ENCODE measurements around the gene LACC1.

The LACC1 gene

GRCh38 chr13:43910856-43911255 lies 31.2 kb downstream of the LACC1 start:
- Histone ChIP-seq H3K27me3 (replicated peaks; ENCODE audit: control insufficient read depth, insufficient read depth, low read length) (no peaks in the 10 kb centered on the region; the same call in 1 of the 2 replicates), H3K4me3 (replicated peaks; ENCODE audit: low read depth, low read length) (no peak overlapping the region), H3K36me3 (ENCODE audit: control insufficient read depth, insufficient read depth, low read length) (no peaks in the 10 kb centered on the region)
- TF ChIP-seq CTCF (IDR thresholded peaks at IDR 0.05; ENCODE audit: insufficient read depth, low read length, poor library complexity, severe bottlenecking), result no peak
- no peak for DNase-seq (ENCODE audit: extremely low read depth, insufficient read length)

- TF ChIP-seq CTCF (IDR thresholded peaks at IDR 0.05; ENCODE audit: insufficient read depth, low read length, poor library complexity, severe bottlenecking), result no peak
Measured at GRCh38 chr13:43911278-43911677, 31.6 kb downstream of the LACC1 start.

GRCh38 chr13:43911871-43912270 lies 32.2 kb downstream of the LACC1 start:
- TF ChIP-seq CTCF (IDR thresholded peaks at IDR 0.05; ENCODE audit: insufficient read depth, low read length, poor library complexity, severe bottlenecking), result no peak
- no peaks in the 10 kb centered on the region for H3K36me3 ChIP-seq (ENCODE audit: control insufficient read depth, insufficient read depth, low read length)
- no peak for DNase-seq (ENCODE audit: extremely low read depth, insufficient read length)
- no peak overlapping the region for H3K4me3 ChIP-seq (replicated peaks; ENCODE audit: low read depth, low read length)
- H3K27me3 ChIP-seq (replicated peaks; ENCODE audit: control insufficient read depth, insufficient read depth, low read length), result no peaks in the 10 kb centered on the region; the same call in 1 of the 2 replicates

More at GRCh38 chr13:43911278-43911677, 31.6 kb downstream of the LACC1 start:
- Histone ChIP-seq H3K4me3 (replicated peaks; ENCODE audit: low read depth, low read length) (no peak overlapping the region), H3K27me3 (replicated peaks; ENCODE audit: control insufficient read depth, insufficient read depth, low read length) (no peaks in the 10 kb centered on the region; the same call in 1 of the 2 replicates), H3K36me3 (ENCODE audit: control insufficient read depth, insufficient read depth, low read length) (no peaks in the 10 kb centered on the region)
- no peak for DNase-seq (ENCODE audit: extremely low read depth, insufficient read length)

GRCh38 chr13:43915451-43915850 lies 35.7 kb downstream of the LACC1 start:
- no peak for DNase-seq (ENCODE audit: extremely low read depth, insufficient read length)
- Histone ChIP-seq H3K36me3 (ENCODE audit: control insufficient read depth, insufficient read depth, low read length) (no peaks in the 10 kb centered on the region), H3K27me3 (replicated peaks; ENCODE audit: control insufficient read depth, insufficient read depth, low read length) (no peaks in the 10 kb centered on the region; the same call in 1 of the 2 replicates), H3K4me3 (replicated peaks; ENCODE audit: low read depth, low read length) (no peak overlapping the region)
- TF ChIP-seq CTCF (IDR thresholded peaks at IDR 0.05; ENCODE audit: insufficient read depth, low read length, poor library complexity, severe bottlenecking), result no peak

GRCh38 chr13:43916828-43917227 lies 37.1 kb downstream of the LACC1 start:
- Histone ChIP-seq H3K4me3 (replicated peaks; ENCODE audit: low read depth, low read length) (no peak overlapping the region), H3K36me3 (ENCODE audit: control insufficient read depth, insufficient read depth, low read length) (no peaks in the 10 kb centered on the region), H3K27me3 (replicated peaks; ENCODE audit: control insufficient read depth, insufficient read depth, low read length) (peaks cover 2% of the 10 kb centered on the region)
- TF ChIP-seq CTCF (IDR thresholded peaks at IDR 0.05; ENCODE audit: insufficient read depth, low read length, poor library complexity, severe bottlenecking), result no peak
- DNase-seq (ENCODE audit: extremely low read depth, insufficient read length), result no peak

- TF ChIP-seq CTCF (IDR thresholded peaks at IDR 0.05; ENCODE audit: insufficient read depth, low read length, poor library complexity, severe bottlenecking), result no peak
- Histone ChIP-seq H3K4me3 (replicated peaks; ENCODE audit: low read depth, low read length) (no peak overlapping the region), H3K27me3 (replicated peaks; ENCODE audit: control insufficient read depth, insufficient read depth, low read length) (peaks cover 2% of the 10 kb centered on the region), H3K36me3 (ENCODE audit: control insufficient read depth, insufficient read depth, low read length) (no peaks in the 10 kb centered on the region)
- no peak for DNase-seq (ENCODE audit: extremely low read depth, insufficient read length)
Measured at GRCh38 chr13:43918636-43919035, 38.9 kb downstream of the LACC1 start.

Data from GM06990 (cell line).